Measurements from ENCODE around the gene WDFY1.
A peak's percentile ranks its signal among the peaks of the same experiment; 100 is the strongest.

WDFY1 gene

GRCh38 chr2:223853425-223853837 is 91.7 kb downstream of the WDFY1 start:
- no peak for DNase-seq

- no peak for DNase-seq
These were observed 92.8 kb downstream of the WDFY1 start for GRCh38 chr2:223852281-223852795.

- no peak for DNase-seq
These were observed 97.7 kb downstream of the WDFY1 start for GRCh38 chr2:223847410-223847809.

- no peak for DNase-seq
These were observed 98.6 kb downstream of the WDFY1 start for GRCh38 chr2:223846515-223846914.

GRCh38 chr2:223841436-223842190 is 103.5 kb downstream of the WDFY1 start:
- DNase-seq, result no peak

GRCh38 chr2:223837287-223838061 is 107.7 kb downstream of the WDFY1 start, which contains the start of gene AP1S3:
Gene AP1S3, minus strand, starts transcription at chr2:223837582. Its CDS starts 132 bp downstream, at chr2:223837450.
- DNase-seq, result peak; percentile 63

GRCh38 chr2:223835701-223836532 is 109.2 kb downstream of the WDFY1 start:
- peak; percentile 24 for DNase-seq

- no peak for DNase-seq
These were observed 110.7 kb downstream of the WDFY1 start for GRCh38 chr2:223834431-223834830.

GRCh38 chr2:223832241-223832903 is 112.8 kb downstream of the WDFY1 start:
- no peak for DNase-seq

GRCh38 chr2:223829128-223829527 is 116.0 kb downstream of the WDFY1 start:
- DNase-seq, result no peak

GRCh38 chr2:223828314-223828713 is 116.8 kb downstream of the WDFY1 start:
- no peak for DNase-seq

GRCh38 chr2:223826995-223827394 is 118.1 kb downstream of the WDFY1 start:
- no peak for DNase-seq

All from femur (tissue), 1 donor.